ENCODE measurements around the gene SCO1. TPM values are rescaled to one million over a fixed set of nuclear protein-coding genes. Genes with fewer than 3 reads are reported as not detected.

Gene SCO1
- total RNA-seq, 1 experiment from 2014 or later: 60.3 TPM

GRCh38 chr17:10681866-10682446 is 15.4 kb downstream of the SCO1 start:
- no peak overlapping the region for H3K4me3 Mint-ChIP-seq
- peaks cover 37 to 90% (median 90%) of the 10 kb centered on the region in 3 experiments for H3K36me3 Mint-ChIP-seq (ENCODE audit: insufficient read depth in 1 of 3, low read depth in 3 of 3)
- Histone ChIP-seq H3K23me2 (ENCODE audit: insufficient read length, low read depth, low read length, poor library complexity, severe bottlenecking) (no peaks in the 10 kb centered on the region), H3T11ph (ENCODE audit: low read length) (no peak overlapping the region), H2AFZ (ENCODE audit: low read length) (no peak overlapping the region), H3K4ac (ENCODE audit: low read depth, low read length) (no peak overlapping the region), H4K5ac (ENCODE audit: insufficient read length, low read depth, low read length) (no peak overlapping the region), H3K23ac (ENCODE audit: insufficient read length, low read depth, low read length) (no peak overlapping the region), H3K79me1 (ENCODE audit: insufficient read depth, low read depth, low read length, poor library complexity, severe bottlenecking) (no peaks in the 10 kb centered on the region), H3K79me2 (ENCODE audit: insufficient read depth, low read length) (no peaks in the 10 kb centered on the region), H3K18ac (ENCODE audit: insufficient read length, low read depth, low read length) (no peak overlapping the region), H3K27me3 (ENCODE audit: insufficient read depth, low read length) (no peaks in the 10 kb centered on the region), H2AK5ac (ENCODE audit: insufficient read length, low read length) (no peak overlapping the region), H3K56ac (ENCODE audit: insufficient read length, low read depth, low read length) (no peak overlapping the region), H2BK15ac (ENCODE audit: low read depth, low read length) (no peak overlapping the region), H4K20me1 (ENCODE audit: control insufficient read depth, insufficient read depth, insufficient read length) (no peaks in the 10 kb centered on the region), H2BK12ac (ENCODE audit: insufficient read length, low read depth, low read length) (no peak overlapping the region), H3K9ac (ENCODE audit: extremely low read depth, insufficient read length, low read length) (no peak overlapping the region), H2BK120ac (ENCODE audit: low read depth, low read length, poor library complexity, severe bottlenecking) (no peak overlapping the region), H3K4me2 (ENCODE audit: insufficient read depth, insufficient read length, low read length) (no peak overlapping the region), H3K9me3 (ENCODE audit: control insufficient read depth, low read depth, low read length) (no peaks in the 10 kb centered on the region), H3K14ac (ENCODE audit: insufficient read depth, low read length) (no peak overlapping the region), H3K27ac (ENCODE audit: insufficient read length, low read depth, low read length) (no peak overlapping the region), H3K4me1 (ENCODE audit: insufficient read depth, low read length) (no peaks in the 10 kb centered on the region), H2BK20ac (ENCODE audit: low read depth, low read length, poor library complexity, severe bottlenecking) (no peak overlapping the region), H4K8ac (replicated peaks; ENCODE audit: insufficient read length, low read depth, low read length) (no peak overlapping the region), H4K91ac (ENCODE audit: insufficient read length, low read depth, low read length) (no peak overlapping the region), H2BK5ac (ENCODE audit: insufficient read length, low read length) (no peak overlapping the region)
- no peaks in the 10 kb centered on the region for H3K27me3 Mint-ChIP-seq (ENCODE audit: low read depth)
- no peak for DNase-seq
- no CpG with 5 or more reads among the region's 7 CpGs for WGBS (ENCODE audit: extremely low coverage, insufficient read length, low lambda C conversion rate)
- H3K4me1 Mint-ChIP-seq: no peaks in the 10 kb centered on the region
- TF ChIP-seq CTCF (conservative IDR thresholded peaks at IDR 0.05): no peak
- H3K27ac Mint-ChIP-seq: no peak overlapping the region; a peak in 1 of 7 replicates
- H3K9me3 Mint-ChIP-seq: no peaks in the 10 kb centered on the region
